MM.1S (cell line): Measurements from ENCODE around the gene EFTUD2.

Experiments used
- EZH2 ChIP-seq: fragments of 300-600 bp; sonication (generic); optimal IDR thresholded peaks from 2 replicates; pipeline ENCODE3; 2017; ENCODE audit warnings: low read depth, mild to moderate bottlenecking, antibody characterized with exemption, low read length, mixed read lengths
- EZH2phosphoT487 ChIP-seq: fragments of 300-600 bp; sonication (generic); IDR thresholded peaks from 2 replicates; pipeline ENCODE4 v1.6.1; 2018; ENCODE audit warnings: antibody characterized with exemption, low read length
- TF ChIP-seq, protein P1 (sequence below): fragments of 300-600 bp; sonication (generic); IDR thresholded peaks from 2 replicates; pipeline ENCODE4 v1.5.1; 2016; ENCODE audit warnings: antibody characterized with exemption, low read length, mixed read lengths

DNA sequence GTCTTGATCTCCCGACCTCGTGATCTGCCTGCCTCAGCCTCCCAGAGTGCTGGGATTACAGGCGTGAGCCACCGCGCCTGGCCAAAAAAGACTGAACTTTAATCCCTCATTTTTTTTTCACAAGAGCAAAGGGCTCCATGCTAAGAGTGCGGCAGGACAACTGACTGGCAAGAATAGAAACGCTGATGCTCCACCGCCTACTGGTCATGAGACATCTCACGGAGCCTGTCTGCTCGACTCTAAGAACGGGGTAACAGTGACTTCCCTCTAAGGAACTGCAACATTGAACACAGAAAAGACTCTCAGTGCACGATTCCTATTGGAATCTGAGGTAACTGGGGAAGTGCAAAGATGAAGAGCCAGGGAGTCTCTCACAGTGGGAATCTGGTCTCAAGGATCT lies 27.7 kb downstream of the EFTUD2 start:
- TF ChIP-seq, protein P1, sequence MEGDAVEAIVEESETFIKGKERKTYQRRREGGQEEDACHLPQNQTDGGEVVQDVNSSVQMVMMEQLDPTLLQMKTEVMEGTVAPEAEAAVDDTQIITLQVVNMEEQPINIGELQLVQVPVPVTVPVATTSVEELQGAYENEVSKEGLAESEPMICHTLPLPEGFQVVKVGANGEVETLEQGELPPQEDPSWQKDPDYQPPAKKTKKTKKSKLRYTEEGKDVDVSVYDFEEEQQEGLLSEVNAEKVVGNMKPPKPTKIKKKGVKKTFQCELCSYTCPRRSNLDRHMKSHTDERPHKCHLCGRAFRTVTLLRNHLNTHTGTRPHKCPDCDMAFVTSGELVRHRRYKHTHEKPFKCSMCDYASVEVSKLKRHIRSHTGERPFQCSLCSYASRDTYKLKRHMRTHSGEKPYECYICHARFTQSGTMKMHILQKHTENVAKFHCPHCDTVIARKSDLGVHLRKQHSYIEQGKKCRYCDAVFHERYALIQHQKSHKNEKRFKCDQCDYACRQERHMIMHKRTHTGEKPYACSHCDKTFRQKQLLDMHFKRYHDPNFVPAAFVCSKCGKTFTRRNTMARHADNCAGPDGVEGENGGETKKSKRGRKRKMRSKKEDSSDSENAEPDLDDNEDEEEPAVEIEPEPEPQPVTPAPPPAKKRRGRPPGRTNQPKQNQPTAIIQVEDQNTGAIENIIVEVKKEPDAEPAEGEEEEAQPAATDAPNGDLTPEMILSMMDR = no peak
- no peak for TF ChIP-seq EZH2phosphoT487
- TF ChIP-seq EZH2 = no peak
